GM19043 (cell line): ENCODE measurements around the gene LALBA.
"Not testable (repeated sequence)": the region's sequence is repeated elsewhere in the genome, so short reads cannot be mapped to it uniquely, and the experiment has no call there.

Source experiments
- ATAC-seq: cut with Tn5 transposase; IDR thresholded peaks from one replicate; pipeline ENCODE4 v1.9.1; 2021; ENCODE audit warnings: low read depth; ENCODE audit not compliant: unreplicated experiment

LALBA gene

DNA sequence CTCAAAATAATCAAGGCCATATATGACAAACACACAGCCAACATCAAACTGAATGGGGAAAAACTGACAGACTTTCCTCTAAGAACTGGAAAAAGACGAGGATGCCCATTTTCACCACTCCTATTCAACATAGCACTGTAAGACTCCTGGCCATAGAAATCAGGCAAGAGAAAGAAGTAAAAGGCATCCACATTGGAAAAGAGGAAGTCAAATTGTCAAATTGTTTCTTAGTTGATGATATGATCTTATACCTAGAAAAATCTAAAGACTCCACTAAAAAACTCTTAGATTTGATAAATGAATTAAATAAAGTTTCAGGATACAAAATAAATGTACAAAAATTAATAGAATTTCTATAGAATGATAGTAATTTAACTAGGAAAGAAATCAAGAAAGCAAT is 33.2 kb downstream of the LALBA start:
- ATAC-seq, result no peak

DNA sequence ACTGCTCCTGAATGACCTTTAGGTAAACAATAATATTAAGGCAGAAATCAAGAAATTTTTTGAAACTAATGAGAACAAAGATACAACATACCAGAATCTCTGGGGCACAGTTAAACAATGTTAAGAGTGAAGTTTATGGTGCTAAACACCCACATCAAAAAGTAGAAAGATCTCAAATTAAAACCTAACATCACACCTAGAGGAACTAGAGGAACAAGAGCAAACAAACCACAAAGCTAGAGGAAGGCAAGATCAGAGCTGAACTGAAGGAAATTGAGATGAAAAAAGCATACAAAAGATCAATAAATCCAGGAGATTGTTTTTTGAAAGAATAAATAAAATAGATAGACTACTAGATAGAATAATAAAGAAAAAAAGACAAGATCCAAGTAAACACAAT is 37.2 kb downstream of the LALBA start:
- no peak for ATAC-seq

DNA sequence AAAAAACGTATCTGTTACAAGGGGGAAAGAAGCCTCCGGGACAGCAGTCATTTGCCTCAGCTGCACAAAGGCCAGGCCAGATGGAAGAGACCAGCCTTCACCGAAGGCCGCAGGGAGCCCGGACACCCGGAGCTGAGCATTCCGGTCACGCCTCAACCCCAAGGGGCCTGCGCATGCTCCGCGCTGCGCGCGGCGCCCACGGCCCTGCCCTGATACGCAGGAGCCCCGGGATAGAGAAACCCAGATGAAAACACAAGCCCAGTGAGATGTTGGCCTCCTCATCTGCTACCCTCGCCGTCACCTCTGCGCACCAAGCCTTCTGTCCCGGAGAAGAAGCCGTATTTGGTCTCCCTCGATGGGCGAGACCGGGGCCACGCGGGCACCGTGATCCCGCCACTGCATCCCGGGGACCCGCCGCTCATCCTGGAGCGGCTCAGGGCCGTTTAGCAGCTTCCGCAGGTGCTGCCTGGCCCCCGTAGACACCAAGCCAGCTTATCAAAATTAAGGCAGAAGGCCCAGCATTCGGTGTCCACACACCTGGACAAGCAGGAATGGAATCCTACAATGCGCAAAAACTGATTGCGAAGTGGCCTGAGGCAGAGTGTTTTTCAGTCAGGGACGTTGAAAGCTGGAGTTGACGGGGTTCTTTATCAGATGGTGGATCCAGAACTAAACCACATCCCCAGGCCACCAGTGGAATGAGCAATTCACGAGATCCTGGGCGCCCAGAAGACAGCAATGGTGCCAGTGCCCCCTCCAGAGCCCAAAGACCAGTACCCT is 41.8 kb downstream of the LALBA start:
- ATAC-seq, result no peak

DNA sequence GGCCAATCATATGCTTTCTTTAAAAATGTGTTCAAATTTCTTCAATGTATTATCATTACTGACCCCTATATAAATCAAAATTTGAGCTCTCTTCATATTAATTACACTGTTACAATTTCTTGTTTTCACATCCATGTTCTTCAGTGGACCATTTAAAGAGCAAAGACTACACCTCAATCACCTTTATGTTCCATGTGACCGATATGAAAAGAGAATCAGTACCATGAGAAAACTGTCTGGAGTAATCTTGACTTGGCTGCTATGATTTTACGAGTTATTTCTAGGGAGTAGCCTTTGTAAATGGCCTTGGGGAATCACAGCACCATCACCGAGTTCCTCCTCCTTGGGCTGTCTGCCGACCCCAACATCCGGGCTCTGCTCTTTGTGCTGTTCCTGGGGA is 44.5 kb downstream of the LALBA start, which contains the start of gene OR8S1:
OR8S1 (plus strand) TSS at position 301 of the 400 bp plus-strand sequence; CDS start at position 301, 0 bp downstream.
- ATAC-seq, result no peak

DNA sequence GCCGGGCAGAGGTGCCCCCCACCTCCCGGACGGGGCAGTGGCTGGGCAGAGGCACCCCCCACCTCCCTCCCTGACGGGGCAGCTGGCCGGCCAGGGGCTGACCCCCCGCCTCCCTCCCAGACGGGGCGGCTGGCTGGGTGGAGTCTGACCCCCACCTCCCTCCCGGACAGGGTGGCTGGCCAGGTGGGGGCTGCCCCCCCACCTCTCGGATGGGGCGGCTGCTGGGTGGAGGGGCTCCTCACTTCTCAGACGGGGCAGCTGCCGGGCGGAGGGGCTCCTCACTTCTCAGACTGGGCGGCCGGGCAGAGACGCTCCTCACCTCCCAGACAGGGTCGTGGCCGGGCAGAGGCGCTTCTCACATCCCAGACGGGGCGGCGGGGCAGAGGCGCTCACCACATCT is 49.5 kb downstream of the LALBA start:
- ATAC-seq, result not testable (repeated sequence)
